Activated T-cell treated with anti-CD3 and anti-CD28 coated beads, Interleukin-2, amount 50 U/mL, for 4 hours (primary cell): ENCODE measurements around the gene SYCP2. TPM values are rescaled to one million over a fixed set of nuclear protein-coding genes. Genes with fewer than 3 reads are reported as not detected.

Source experiments
- ATAC-seq, 2 donors: fragments of 200-7000 bp; cut with Tn5 transposase; one replicate each; pipeline ENCODE4 v1.10.0; 2021
- DNase-seq: peaks from one replicate; pipeline ENCODE4 v3.0.0-alpha.2; 2020
- H3K27me3 Mint-ChIP-seq: one replicate; pipeline ENCODE4 v1.8.0; 2021; ENCODE audit warnings: low read depth, mixed read lengths
- H3K36me3 Mint-ChIP-seq: one replicate; pipeline ENCODE4 v1.8.0; 2022; ENCODE audit warnings: mixed read lengths; ENCODE audit not compliant: insufficient read depth
- H3K4me1 Mint-ChIP-seq: one replicate; pipeline ENCODE4 v1.8.0; 2021; ENCODE audit warnings: low read depth, mixed read lengths
- H3K4me3 Mint-ChIP-seq: one replicate; pipeline ENCODE4 v1.8.0; 2021; ENCODE audit warnings: mild to moderate bottlenecking, moderate library complexity, mixed read lengths
- H3K9me3 Mint-ChIP-seq: one replicate; pipeline ENCODE4 v1.8.0; 2021; ENCODE audit warnings: mixed read lengths
- total RNA-seq, 3 donors: library from RNA; stranded (reverse); gene quantifications; one replicate each; pipeline ENCODE4 v1.2.1, GENCODE V29; 2021

SYCP2 gene
- total RNA-seq, 3 donors from 2014 or later: 1.1 to 2.5 (median 2.1) TPM

- H3K4me3 Mint-ChIP-seq: no peak overlapping the region
- no peaks in the 10 kb centered on the region for H3K36me3 Mint-ChIP-seq
- no peaks in the 10 kb centered on the region for H3K4me1 Mint-ChIP-seq
- H3K9me3 Mint-ChIP-seq: no peaks in the 10 kb centered on the region
- DNase-seq (no peak), ATAC-seq (no peak)
- peaks cover 18% of the 10 kb centered on the region for H3K27me3 Mint-ChIP-seq
These were observed 112.2 kb downstream of the SYCP2 start for GRCh38 chr20:59821201-59821600.

GRCh38 chr20:59820204-59821041 is 113.0 kb downstream of the SYCP2 start:
- Mint-ChIP-seq H3K27me3 (peaks cover 17% of the 10 kb centered on the region), H3K36me3 (no peaks in the 10 kb centered on the region), H3K9me3 (no peaks in the 10 kb centered on the region), H3K4me1 (no peaks in the 10 kb centered on the region), H3K4me3 (no peak overlapping the region)
- DNase-seq (no peak), ATAC-seq (no peak)

- Mint-ChIP-seq H3K4me1 (no peaks in the 10 kb centered on the region), H3K4me3 (no peak overlapping the region), H3K27me3 (peaks cover 14% of the 10 kb centered on the region), H3K9me3 (no peaks in the 10 kb centered on the region), H3K36me3 (no peaks in the 10 kb centered on the region)
- ATAC-seq (no peak), DNase-seq (no peak)
These were observed 113.8 kb downstream of the SYCP2 start for GRCh38 chr20:59819496-59820203.

GRCh38 chr20:59818911-59819310 is 114.5 kb downstream of the SYCP2 start:
- no peaks in the 10 kb centered on the region for H3K36me3 Mint-ChIP-seq
- H3K27me3 Mint-ChIP-seq: peaks cover 14% of the 10 kb centered on the region
- H3K4me3 Mint-ChIP-seq: no peak overlapping the region
- H3K4me1 Mint-ChIP-seq: no peaks in the 10 kb centered on the region
- H3K9me3 Mint-ChIP-seq: no peaks in the 10 kb centered on the region
- ATAC-seq (no peak), DNase-seq (no peak)

GRCh38 chr20:59817846-59818615 is 115.4 kb downstream of the SYCP2 start:
- ATAC-seq (no peak), DNase-seq (no peak)
- no peaks in the 10 kb centered on the region for H3K36me3 Mint-ChIP-seq
- H3K9me3 Mint-ChIP-seq: no peaks in the 10 kb centered on the region
- peaks cover 14% of the 10 kb centered on the region for H3K27me3 Mint-ChIP-seq
- H3K4me1 Mint-ChIP-seq: no peaks in the 10 kb centered on the region
- no peak overlapping the region for H3K4me3 Mint-ChIP-seq

GRCh38 chr20:59817406-59817805 is 116.0 kb downstream of the SYCP2 start:
- Mint-ChIP-seq H3K4me3 (no peak overlapping the region), H3K9me3 (no peaks in the 10 kb centered on the region)
- no peak for DNase-seq

GRCh38 chr20:59816146-59816738 is 117.2 kb downstream of the SYCP2 start:
- Mint-ChIP-seq H3K9me3 (no peaks in the 10 kb centered on the region), H3K36me3 (no peaks in the 10 kb centered on the region), H3K4me1 (no peaks in the 10 kb centered on the region), H3K4me3 (no peak overlapping the region), H3K27me3 (peaks cover 12% of the 10 kb centered on the region)
- DNase-seq (no peak), ATAC-seq (no peak)

More at GRCh38 chr20:59817406-59817805, 116.0 kb downstream of the SYCP2 start:
- Mint-ChIP-seq H3K4me1 (no peaks in the 10 kb centered on the region), H3K27me3 (peaks cover 12% of the 10 kb centered on the region), H3K36me3 (no peaks in the 10 kb centered on the region)
- no peak for ATAC-seq

GRCh38 chr20:59814840-59815340 is 118.5 kb downstream of the SYCP2 start:
- ATAC-seq: no peak
- Mint-ChIP-seq H3K4me1 (no peaks in the 10 kb centered on the region), H3K27me3 (peaks cover 10% of the 10 kb centered on the region), H3K9me3 (no peaks in the 10 kb centered on the region), H3K4me3 (no peak overlapping the region), H3K36me3 (no peaks in the 10 kb centered on the region)
- DNase-seq: no peak

- DNase-seq (no peak), ATAC-seq (no peak)
- Mint-ChIP-seq H3K4me1 (no peaks in the 10 kb centered on the region), H3K4me3 (no peak overlapping the region), H3K9me3 (no peaks in the 10 kb centered on the region), H3K27me3 (peaks cover 8% of the 10 kb centered on the region), H3K36me3 (no peaks in the 10 kb centered on the region)
These were observed 119.2 kb downstream of the SYCP2 start for GRCh38 chr20:59813948-59814839.

Other genes starting within 250 kb of the SYCP2 start
- 1 to 10 TPM; 3.5 to 4.2 (median 4.1) TPM for gene PPP1R3D, start 6.7 kb upstream of the SYCP2 start, total RNA-seq
- gene FAM217B, start 6.8 kb upstream of the SYCP2 start, total RNA-seq: 10 to 100 TPM; 21.6 to 26.6 (median 23.3) TPM
- gene CDH26, start 24.8 kb upstream of the SYCP2 start, total RNA-seq: 1 to 10 TPM in 1 of 3 donors, under 1 TPM in 2; 0.58 to 1.6 (median 0.84) TPM